GM18507 (cell line): Measurements from ENCODE around the gene TNNT3.
"Not testable (repeated sequence)": the region's sequence is repeated elsewhere in the genome, so short reads cannot be mapped to it uniquely, and the experiment has no call there.

Experiments
- DNase-seq: peaks from one replicate; pipeline ENCODE4 v3.0.0; 2011; ENCODE audit warnings: low read depth; ENCODE audit not compliant: insufficient read length; ENCODE audit errors: extremely low spot score
- FAIRE-seq: peaks from 2 replicates; lab custom pipeline; 2011; peaks lifted over from hg19 to GRCh38; lab: Jason Lieb, UNC

Gene TNNT3

DNA sequence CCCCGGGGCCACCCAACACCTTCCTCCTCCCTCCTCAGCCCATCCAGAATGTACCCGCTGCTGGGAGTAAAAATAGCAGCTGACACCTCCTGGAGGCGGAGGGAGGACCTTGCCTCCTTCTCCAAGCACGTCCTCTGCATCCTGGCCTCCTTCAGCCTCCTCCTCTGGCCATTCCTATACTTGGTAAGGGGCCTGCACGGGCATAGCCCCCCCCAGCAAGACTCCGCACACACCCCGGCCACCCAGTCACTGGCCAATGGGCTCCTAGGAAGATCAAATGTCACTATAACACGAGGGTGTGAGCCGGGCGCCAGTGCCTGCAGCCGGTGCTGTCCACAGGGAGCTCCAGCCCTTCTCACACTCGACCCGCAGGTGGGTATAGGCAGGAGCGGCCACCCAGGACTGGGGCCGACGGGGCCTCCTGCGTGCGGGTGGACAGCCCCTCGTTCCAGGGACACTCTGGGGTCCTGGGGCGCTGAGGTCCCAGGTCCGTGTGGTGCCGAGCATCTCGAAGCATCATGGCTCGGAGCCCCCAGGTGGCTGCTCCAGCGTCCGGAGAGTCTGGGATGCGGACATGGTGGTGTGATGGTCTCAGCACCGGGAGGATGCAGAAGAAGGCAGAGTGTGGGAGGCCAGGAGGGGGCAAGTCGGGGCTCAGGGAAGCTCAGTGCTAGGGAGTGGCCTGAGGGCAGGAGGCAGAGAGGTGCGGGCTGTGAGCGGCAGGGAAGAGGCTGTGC is at the start of gene TNNT3:
Gene TNNT3 (plus strand): TSS at position 313 of the 737 bp plus-strand sequence. CDS start 3,172 bp downstream, outside the sequence.
- no peak for FAIRE-seq
- no peak for DNase-seq

- DNase-seq (no peak), FAIRE-seq (no peak)
Measured at GRCh38 chr11:1870326-1870696, 49.2 kb upstream of the TNNT3 start.

DNA sequence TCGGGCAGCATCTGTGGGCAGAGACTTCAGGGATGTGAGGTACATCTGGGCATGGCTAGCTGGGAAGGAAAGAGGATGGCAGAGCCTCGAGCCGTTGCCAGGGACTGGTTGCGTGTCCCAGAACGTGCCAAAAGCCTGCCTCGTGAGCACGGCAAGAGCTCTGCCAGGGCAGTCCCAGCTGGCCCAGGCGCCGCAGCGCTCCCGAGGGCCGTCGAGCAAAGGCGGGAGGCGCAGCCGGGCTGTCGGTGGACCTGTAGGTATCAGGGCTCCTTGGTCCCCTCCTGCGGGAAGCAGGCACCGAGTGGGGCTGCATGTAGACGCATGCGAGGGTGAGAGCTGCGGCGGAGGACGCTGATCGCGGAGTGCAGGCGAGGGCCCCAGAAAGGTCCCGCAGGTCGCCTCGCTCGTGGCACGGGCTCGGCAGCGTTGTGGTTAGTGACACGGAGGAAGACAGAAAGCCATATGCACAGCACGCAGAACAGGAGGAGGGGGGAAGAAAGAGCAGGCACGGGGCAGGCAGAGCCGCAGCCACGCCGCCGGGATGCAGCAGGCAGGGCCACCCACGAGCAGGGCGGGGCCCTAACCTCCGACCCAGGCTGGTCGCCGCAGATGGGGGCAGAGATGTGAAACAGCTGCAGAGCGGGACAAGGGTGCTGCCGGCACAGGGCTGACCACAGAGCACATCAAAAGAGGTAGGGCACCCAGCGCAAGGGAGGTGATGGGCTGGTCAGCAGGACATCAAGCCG is 48.6 kb upstream of the TNNT3 start:
- FAIRE-seq (no peak), DNase-seq (no peak)

- DNase-seq (no peak), FAIRE-seq (no peak)
Measured at GRCh38 chr11:1871531-1871930, 48.0 kb upstream of the TNNT3 start.

DNA sequence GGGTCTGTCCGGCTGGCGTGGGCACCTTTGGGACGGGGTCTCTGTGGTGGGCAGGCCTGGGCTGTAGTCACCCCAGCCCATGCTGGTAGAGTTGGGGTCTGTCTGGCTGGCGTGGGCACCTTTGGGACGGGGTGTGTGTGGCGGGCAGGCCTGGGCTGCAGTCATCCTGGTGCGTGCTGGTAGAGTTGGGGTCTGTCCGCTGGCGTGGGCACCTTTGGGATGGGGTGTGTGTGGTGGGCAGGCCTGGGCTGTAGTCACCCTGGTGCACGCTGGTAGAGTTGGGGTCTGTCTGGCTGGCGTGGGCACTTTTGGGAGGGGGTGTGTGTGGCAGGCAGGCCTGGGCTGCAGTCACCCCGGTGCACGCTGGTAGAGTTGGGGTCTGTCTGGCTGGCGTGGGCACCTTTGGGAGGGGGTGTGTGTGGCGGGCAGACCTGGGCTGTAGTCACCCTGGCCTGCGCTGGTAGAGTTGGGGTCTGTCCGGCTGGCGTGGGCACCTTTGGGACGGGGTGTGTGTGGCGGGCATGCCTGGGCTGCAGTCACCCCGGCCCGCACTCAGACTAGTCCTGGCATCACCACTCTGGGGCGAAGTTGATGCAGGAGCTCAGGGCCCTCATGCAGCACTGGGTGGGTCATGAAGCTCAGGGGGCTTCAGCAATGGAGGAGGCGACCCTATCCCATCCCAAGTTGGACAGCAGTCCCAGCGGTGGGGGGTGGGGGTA is 47.1 kb upstream of the TNNT3 start:
- FAIRE-seq (no peak), DNase-seq (no peak)

GRCh38 chr11:1873048-1873812 is 46.3 kb upstream of the TNNT3 start:
- FAIRE-seq (no peak), DNase-seq (no peak)

GRCh38 chr11:1873813-1874150 is 45.7 kb upstream of the TNNT3 start:
- FAIRE-seq = not testable (repeated sequence)

DNA sequence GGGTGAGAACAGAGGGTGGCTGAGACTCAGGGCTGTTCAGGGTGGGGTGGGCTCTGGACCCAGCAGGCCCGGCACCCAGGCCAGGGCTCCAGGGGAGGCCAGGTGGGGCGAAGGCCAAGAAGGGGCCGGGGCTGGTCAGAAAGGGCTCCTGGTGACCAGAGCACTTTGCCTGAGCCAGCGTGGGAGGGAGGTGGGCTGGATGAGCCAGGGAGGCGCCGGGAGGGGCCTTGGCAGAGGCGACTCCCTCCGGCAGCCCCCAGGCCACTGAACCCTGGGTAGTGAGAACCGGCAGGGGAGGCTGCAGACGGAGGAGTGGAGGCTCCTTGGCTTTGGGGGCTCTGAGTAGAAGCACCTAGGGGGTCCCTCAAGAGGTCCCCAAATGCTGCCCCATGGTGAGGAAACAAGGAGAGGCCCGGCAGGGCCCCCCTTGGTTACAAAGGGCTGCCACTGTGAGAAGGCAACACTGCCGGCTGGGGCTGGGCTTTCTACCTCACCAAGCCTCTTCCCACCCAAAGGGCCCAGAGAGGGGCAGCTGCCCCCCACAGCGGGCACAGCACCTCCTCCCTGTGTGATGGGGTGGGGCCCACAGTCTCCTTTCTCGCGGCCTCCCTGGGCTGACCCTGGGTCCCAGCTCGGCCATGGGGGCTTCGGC is 44.9 kb upstream of the TNNT3 start:
- not testable (repeated sequence) for DNase-seq, FAIRE-seq

More at GRCh38 chr11:1873813-1874150, 45.7 kb upstream of the TNNT3 start:
- DNase-seq = not testable (repeated sequence)

GRCh38 chr11:1875093-1875850 is 44.2 kb upstream of the TNNT3 start:
- no peak for DNase-seq
- no peak for FAIRE-seq

DNA sequence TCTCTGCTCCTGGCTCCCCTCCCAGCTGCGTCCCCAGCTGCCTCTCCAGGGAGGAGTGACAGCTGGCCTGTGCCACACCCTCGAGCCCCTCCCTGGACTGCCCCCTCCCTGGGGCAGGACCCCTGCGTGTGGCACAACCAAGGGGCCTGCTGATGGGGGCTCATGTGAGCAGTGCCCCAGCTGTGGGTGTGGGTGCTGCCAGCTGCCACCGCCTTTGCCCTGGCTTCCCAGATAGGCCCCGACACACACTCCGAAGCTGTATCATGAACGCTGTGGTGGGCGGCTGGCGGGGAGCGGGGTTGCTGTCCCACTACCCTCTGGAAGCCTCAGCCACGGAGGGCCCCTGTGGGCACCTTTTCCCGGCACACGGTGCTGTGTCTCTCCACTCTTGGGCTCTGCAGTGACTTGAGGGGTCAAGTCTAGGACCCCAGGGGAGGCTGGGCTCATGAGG is 43.6 kb upstream of the TNNT3 start:
- DNase-seq, FAIRE-seq: not testable (repeated sequence)

GRCh38 chr11:1876361-1877063 is 43.0 kb upstream of the TNNT3 start:
- no peak for FAIRE-seq
- no peak for DNase-seq

DNA sequence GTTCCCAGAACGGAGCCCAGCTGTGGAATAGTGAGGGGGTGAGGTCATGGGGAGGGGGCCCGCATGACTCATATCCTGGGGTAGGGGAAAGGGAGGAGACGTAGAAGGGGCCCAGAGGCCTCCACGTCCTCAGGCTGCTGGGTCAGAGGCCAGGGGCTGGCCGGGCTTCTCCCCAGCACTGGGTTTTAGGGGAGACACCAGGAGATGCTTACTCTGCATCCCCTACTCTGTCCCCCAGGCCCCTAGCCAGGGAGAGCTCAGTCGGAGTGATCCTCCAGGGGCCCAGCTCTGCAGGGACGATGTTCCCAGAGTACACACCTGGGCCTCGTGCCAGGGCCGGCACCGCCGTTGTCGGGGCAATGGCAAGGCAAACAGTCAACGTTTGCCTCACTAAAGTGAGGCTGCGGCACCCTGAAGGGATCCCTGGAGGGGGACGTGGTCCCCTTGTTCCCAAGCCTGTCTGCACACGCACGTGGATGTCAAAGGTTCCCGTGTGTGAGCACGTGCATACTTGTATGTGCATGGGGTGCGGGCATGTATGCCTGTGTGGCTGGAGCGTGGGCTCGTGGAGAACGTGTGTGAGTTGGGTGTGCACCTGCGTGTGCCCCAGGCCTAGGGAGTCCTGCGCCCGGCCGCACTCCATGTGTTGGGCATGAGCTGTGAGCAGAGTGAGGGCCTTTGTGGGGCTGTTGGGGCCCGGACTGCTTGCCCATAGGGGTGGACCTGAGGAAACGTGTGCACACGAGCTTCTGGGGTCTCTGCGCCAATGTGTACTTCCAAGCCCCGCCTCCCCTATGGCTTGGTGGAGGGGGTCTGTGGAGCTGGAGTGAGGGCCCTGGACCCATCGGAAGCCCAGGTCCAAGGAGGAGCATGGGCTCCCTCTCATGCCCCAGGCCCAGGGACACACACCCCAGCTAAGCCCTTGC is 42.0 kb upstream of the TNNT3 start:
- no peak for DNase-seq
- no peak for FAIRE-seq

DNA sequence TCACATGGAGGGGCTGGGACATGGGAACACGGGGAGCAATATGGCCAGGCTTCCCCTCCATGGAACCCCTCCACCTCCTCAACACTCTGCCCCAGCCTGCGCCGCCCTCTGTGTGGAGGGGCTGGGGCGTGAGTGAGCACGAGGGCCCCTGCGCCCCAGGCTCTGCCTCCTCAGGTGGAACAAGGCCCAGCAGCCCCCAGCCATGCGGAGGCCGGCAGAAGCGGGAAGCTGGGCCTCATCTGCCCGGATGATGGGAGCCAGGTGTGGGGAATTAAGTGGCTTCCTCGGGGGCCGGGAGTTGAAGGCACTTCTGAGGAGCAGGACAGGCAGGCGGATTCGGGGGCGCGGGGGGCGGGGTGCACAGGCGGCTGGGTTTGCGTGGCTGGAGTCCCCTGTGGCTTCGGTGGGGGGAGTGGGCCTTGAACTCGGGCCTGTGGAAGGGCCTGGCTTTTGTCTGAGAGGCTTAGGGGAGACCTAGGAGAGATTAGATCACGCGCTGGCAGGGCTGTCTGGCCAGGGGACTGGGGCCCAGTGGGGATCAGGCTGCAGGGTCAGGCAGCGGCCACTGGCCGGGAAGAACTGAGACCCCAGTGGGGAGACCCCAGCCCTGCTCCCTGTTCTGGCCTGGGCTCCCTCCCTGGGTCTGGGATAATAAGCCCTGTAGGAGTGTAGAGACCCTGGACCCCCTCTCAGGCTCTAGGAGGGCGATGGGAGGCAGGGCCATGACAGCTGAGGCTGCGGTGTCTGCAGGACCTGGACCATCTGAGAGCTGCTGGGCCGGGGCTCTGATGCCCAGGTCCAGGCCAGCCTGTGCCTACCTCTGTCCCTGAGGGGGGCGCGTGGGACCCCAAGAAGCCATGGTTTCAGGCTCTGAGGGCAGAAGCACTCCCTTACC is 41.1 kb upstream of the TNNT3 start:
- DNase-seq (no peak), FAIRE-seq (no peak)

- DNase-seq (no peak), FAIRE-seq (no peak)
Measured at GRCh38 chr11:1879342-1879940, 40.1 kb upstream of the TNNT3 start.

- no peak for DNase-seq
- FAIRE-seq = no peak
Measured at GRCh38 chr11:1879941-1880720, 39.4 kb upstream of the TNNT3 start.
